ENCODE measurements around the gene MIB1.

GRCh38 chr18:21834299-21834660 is 93.7 kb downstream of the MIB1 start:
- no peak for TF ChIP-seq CTCF (IDR thresholded peaks at IDR 0.05)
- no peak for TF ChIP-seq POLR2A (IDR thresholded peaks at IDR 0.05)
- TF ChIP-seq POLR2AphosphoS5 (IDR thresholded peaks at IDR 0.05; ENCODE audit: insufficient read depth in 1 of 2, low read depth in 1 of 2): no peak

All from vagina (tissue), 2 donors.